SK-N-SH (cell line): ENCODE results near the gene CHD1. TPM values are rescaled to one million over a fixed set of nuclear protein-coding genes. Genes with fewer than 3 reads are reported as not detected.
A peak's percentile ranks its signal among the peaks of the same experiment; 100 is the strongest.

ENCODE experiments used
- CTCF ChIA-PET: fragments of 300-600, 350-600 bp; formaldehyde crosslinking; extraction: SDS; loops from one replicate; lab custom pipeline; 2021; lab: Yijun Ruan, JAX
- POLR2A ChIA-PET: fragments of 350-600 bp; sonication (Branson Sonifier 250); formaldehyde crosslinking; extraction: SDS; loops from one replicate; lab custom pipeline; 2020; ENCODE audit warnings: antibody characterized with exemption, inconsistent platforms; lab: Yijun Ruan, JAX
- DNase-seq: peaks from one replicate; pipeline ENCODE4 v3.0.0; 2012
- H2AFZ ChIP-seq: fragments of 200-600 bp; sonication (generic); 2 replicates; pipeline ENCODE4 v1.8.1; 2016; ENCODE audit warnings: antibody characterized with exemption, mild to moderate bottlenecking, low read depth
- H3F3A ChIP-seq: fragments of 200-600 bp; sonication (generic); replicated peaks from 2 replicates; pipeline ENCODE3; 2016; ENCODE audit warnings: antibody characterized with exemption, mild to moderate bottlenecking; ENCODE audit not compliant: insufficient read depth
- H3K27ac ChIP-seq, 2 experiments: fragments of 200-500 bp in 1 of 2; fragments of 200-600 bp in 1 of 2; sonication (Bioruptor generic) in 1 of 2; sonication (generic), shearing (Covaris generic) in 1 of 2; 2 replicates each; pipeline versions ENCODE4 v1.5.1 to v1.6.1; 2014 to 2016; ENCODE audit warnings: low read depth in 2 of 2, inconsistent platforms in 1 of 2, low read length in 1 of 2, mild to moderate bottlenecking in 1 of 2, mixed read lengths in 1 of 2
- H3K27me3 ChIP-seq: fragments of 200-600 bp; sonication (generic), shearing (Covaris generic); 2 replicates; pipeline ENCODE4 v1.6.1; 2016; ENCODE audit warnings: mixed run types; ENCODE audit not compliant: insufficient read depth
- H3K36me3 ChIP-seq, 2 experiments: fragments of 200-500 bp in 1 of 2; fragments of 200-600 bp in 1 of 2; sonication (Bioruptor generic) in 1 of 2; sonication (generic) in 1 of 2; replicated peaks in 1 of 2; 2 replicates each; pipeline versions ENCODE3 to v1.5.1; 2014 to 2016; ENCODE audit warnings: low read length in 1 of 2, mild to moderate bottlenecking in 1 of 2; ENCODE audit not compliant: insufficient read depth in 2 of 2, control insufficient read depth in 1 of 2
- H3K4me1 ChIP-seq, 2 experiments: fragments of 200-500 bp in 1 of 2; fragments of 200-600 bp in 1 of 2; sonication (Bioruptor generic) in 1 of 2; sonication (generic), shearing (Covaris generic) in 1 of 2; 2 replicates each; pipeline versions ENCODE4 v1.5.1 to v1.6.1; 2014 to 2016; ENCODE audit warnings: low read depth in 1 of 2, low read length in 1 of 2, mixed run types in 1 of 2; ENCODE audit not compliant: insufficient read depth in 2 of 2, control insufficient read depth in 1 of 2
- H3K4me2 ChIP-seq: fragments of 200-600 bp; sonication (generic), shearing (Covaris generic); 2 replicates; pipeline ENCODE4 v1.6.1; 2017; ENCODE audit warnings: mixed run types
- H3K4me3 ChIP-seq, 2 experiments: fragments of 200-500 bp in 1 of 2; fragments of 200-600 bp in 1 of 2; sonication (Bioruptor generic) in 1 of 2; sonication (generic), shearing (Covaris generic) in 1 of 2; 2 replicates each; pipeline versions ENCODE4 v1.5.1 to v1.8.1; 2014 to 2016; ENCODE audit warnings: low read depth in 2 of 2, inconsistent platforms in 1 of 2, low read length in 1 of 2, mild to moderate bottlenecking in 1 of 2, mixed read lengths in 1 of 2, moderate library complexity in 1 of 2
- H3K79me2 ChIP-seq: fragments of 200-600 bp; sonication (generic); 2 replicates; pipeline ENCODE4 v1.8.1; 2017; ENCODE audit warnings: mild to moderate bottlenecking; ENCODE audit not compliant: insufficient read depth
- H3K9ac ChIP-seq: fragments of 200-600 bp; sonication (generic); 2 replicates; pipeline ENCODE4 v1.6.1; 2017; ENCODE audit warnings: mixed run types
- H3K9me2 ChIP-seq: fragments of 200-600 bp; sonication (generic); 2 replicates; pipeline ENCODE4 v1.6.1; 2017; ENCODE audit warnings: mixed run types
- H3K9me3 ChIP-seq: fragments of 200-600 bp; sonication (generic); 2 replicates; pipeline ENCODE4 v1.6.1; 2017; ENCODE audit warnings: mixed run types, mild to moderate bottlenecking, moderate library complexity
- H4K20me1 ChIP-seq: fragments of 200-600 bp; sonication (generic); 2 replicates; pipeline ENCODE4 v1.6.1; 2017; ENCODE audit warnings: mild to moderate bottlenecking, mixed run types; ENCODE audit not compliant: insufficient read depth
- CHD2 ChIP-seq: fragments of 150-350 bp; IDR thresholded peaks from 2 replicates; pipeline ENCODE4 v1.6.1; 2018; ENCODE audit warnings: low read length; ENCODE audit not compliant: partially characterized antibody
- EP300 ChIP-seq, 2 experiments: IDR thresholded peaks; 2 replicates each; pipeline versions ENCODE4 v1.4.0 to v1.6.1; 2012; ENCODE audit warnings: borderline replicate concordance in 1 of 2, low read depth in 1 of 2, low read length in 1 of 2
- FOSL2 ChIP-seq: IDR thresholded peaks from 2 replicates; pipeline ENCODE4 v1.4.0; 2012; ENCODE audit warnings: low read depth, mild to moderate bottlenecking, moderate library complexity, borderline replicate concordance
- FOXM1 ChIP-seq: IDR thresholded peaks from 2 replicates; pipeline ENCODE4 v1.4.0; 2012; ENCODE audit warnings: low read depth, mild to moderate bottlenecking
- GABPA ChIP-seq: IDR thresholded peaks from 2 replicates; pipeline ENCODE4 v1.4.0; 2012; ENCODE audit warnings: low read depth, mild to moderate bottlenecking
- JUND ChIP-seq: IDR thresholded peaks from 2 replicates; pipeline ENCODE4 v1.4.0; 2012
- MEF2A ChIP-seq: IDR thresholded peaks from 2 replicates; pipeline ENCODE4 v1.4.0; 2012; ENCODE audit warnings: low read depth, borderline replicate concordance
- MXI1 ChIP-seq: IDR thresholded peaks from 2 replicates; pipeline ENCODE4 v1.6.1; 2012; ENCODE audit warnings: mild to moderate bottlenecking, low read depth, low read length, improper control_type of control experiment
- PBX3 ChIP-seq: IDR thresholded peaks from 2 replicates; pipeline ENCODE4; 2012
- RFX5 ChIP-seq: IDR thresholded peaks from 2 replicates; pipeline ENCODE4 v1.6.1; 2012; ENCODE audit warnings: mild to moderate bottlenecking, improper control_type of control experiment, low read length
- RXRA ChIP-seq: IDR thresholded peaks from 2 replicates; pipeline ENCODE4 v1.4.0; 2012; ENCODE audit warnings: low read depth, mild to moderate bottlenecking, borderline replicate concordance
- SIN3A ChIP-seq: IDR thresholded peaks from 2 replicates; pipeline ENCODE4 v1.6.1; 2012; ENCODE audit warnings: low read depth, mild to moderate bottlenecking, low read length, moderate library complexity, borderline replicate concordance
- TAF1 ChIP-seq: IDR thresholded peaks from 2 replicates; pipeline ENCODE4 v1.6.1; 2012; ENCODE audit warnings: low read depth, mild to moderate bottlenecking, low read length, moderate library complexity, borderline replicate concordance
- USF2 ChIP-seq: fragments of 150-350 bp; IDR thresholded peaks from 2 replicates; pipeline ENCODE4 v1.6.1; 2017; ENCODE audit warnings: antibody characterized with exemption, low read length, low read depth, borderline replicate concordance
- WGBS: methylation state at CpG from one replicate; pipeline ENCODE4 v1.1.6; 2017; ENCODE audit warnings: low lambda C conversion rate; 5-methylcytosine and 5-hydroxymethylcytosine counted together
- polyA plus RNA-seq, 3 experiments: library from polyadenylated mRNA; depleted of rRNA; stranded (reverse); fragments of >200 nt; gene quantifications; 2 replicates each; pipeline ENCODE4 v1.2.3, GENCODE V29; 2012
- TF ChIP-seq, protein P1 (sequence below): IDR thresholded peaks from 2 replicates; pipeline ENCODE4 v1.4.0; 2012; ENCODE audit warnings: low read depth, borderline replicate concordance

Gene CHD1
- polyA plus RNA-seq, 1 of the 3 experiments (the other 2 are of a cell fraction): 12.4 TPM

- Histone ChIP-seq H3K9me2 (no peaks in the 10 kb centered on the region), H3K36me3 (peaks cover 36 to 39% of the 10 kb centered on the region in 2 experiments), H2AFZ (peak overlapping the region; percentile 7; the same call in 1 of the 2 replicates), H3K9me3 (no peaks in the 10 kb centered on the region), H3K4me2 (peak overlapping the region; percentile 92), H3F3A (peaks cover 18% of the 10 kb centered on the region), H4K20me1 (peaks cover 30% of the 10 kb centered on the region; the same call in 1 of the 2 replicates), H3K4me1 (peaks cover 7 to 12% of the 10 kb centered on the region in 2 experiments; a peak in 2 of 4 replicates), H3K27me3 (no peaks in the 10 kb centered on the region), H3K4me3 (peak overlapping the region; percentile 96 to 98), H3K27ac (peak overlapping the region; percentile 93 to 100), H3K9ac (peak overlapping the region; percentile 99), H3K79me2 (peaks cover 83% of the 10 kb centered on the region)
- CTCF ChIA-PET: interaction anchor here (0.9 to 2.3 kb wide), 3 partner anchors 11 to 133 kb away, joined by 3 to 4 read pairs (median 3); no protein-coding TSS in a partner anchor
- TF ChIP-seq PBX3 (no peak), FOSL2 (no peak), EP300 (IDR thresholded peaks at IDR 0.05; ENCODE audit: borderline replicate concordance in 1 of 2, low read depth in 1 of 2, low read length in 1 of 2) (no peak), MXI1 (peak; percentile 39; the same call in 1 of the 2 replicates), JUND (no peak), RXRA (no peak), USF2 (no peak), SIN3A (0 out of 2 replicates have a peak, but pooled peaks have one; percentile 55), FOXM1 (no peak), MEF2A (no peak), GABPA (peak; percentile 75), CHD2 (no peak), TAF1 (peak; percentile 57; the same call in 1 of the 2 replicates)
- TF ChIP-seq, protein P1, sequence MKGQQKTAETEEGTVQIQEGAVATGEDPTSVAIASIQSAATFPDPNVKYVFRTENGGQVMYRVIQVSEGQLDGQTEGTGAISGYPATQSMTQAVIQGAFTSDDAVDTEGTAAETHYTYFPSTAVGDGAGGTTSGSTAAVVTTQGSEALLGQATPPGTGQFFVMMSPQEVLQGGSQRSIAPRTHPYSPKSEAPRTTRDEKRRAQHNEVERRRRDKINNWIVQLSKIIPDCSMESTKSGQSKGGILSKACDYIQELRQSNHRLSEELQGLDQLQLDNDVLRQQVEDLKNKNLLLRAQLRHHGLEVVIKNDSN: no peak
- WGBS: under 1% methylated on average over 14 of the region's 14 CpGs
- POLR2A ChIA-PET: interaction anchor here (1.1 kb wide), 1 partner anchor 10 kb away, joined by 3 read pairs; no protein-coding TSS in a partner anchor
- DNase-seq: peak; percentile 30
Observed at GRCh38 chr5:98927242-98927988, 1.4 kb downstream of the CHD1 start.

- H3K36me3 ChIP-seq: peaks cover 45 to 70% of the 10 kb centered on the region in 2 experiments
- H4K20me1 ChIP-seq: peaks cover 22% of the 10 kb centered on the region
- DNase-seq: no peak
- no peaks in the 10 kb centered on the region for H3K9me2 ChIP-seq
- H3K27me3 ChIP-seq: no peaks in the 10 kb centered on the region
- no peak for TF ChIP-seq RFX5
- no peaks in the 10 kb centered on the region for H3K9me3 ChIP-seq
- no peak overlapping the region for H3K4me2 ChIP-seq
- ChIA-PET POLR2A (no interaction called here), CTCF (interaction anchor here (0.6 to 1.0 kb wide), 2 partner anchors 18 to 109 kb away, joined by 3 read pairs; no protein-coding TSS in a partner anchor)
- 96% methylated on average over 3 of the region's 3 CpGs for WGBS
- H3K79me2 ChIP-seq: peaks cover 88% of the 10 kb centered on the region
- peaks cover 2 to 6% of the 10 kb centered on the region in 2 experiments; a peak in 1 of 4 replicates for H3K4me1 ChIP-seq
- no peak overlapping the region for H2AFZ ChIP-seq
- no peak overlapping the region for H3K9ac ChIP-seq
- H3F3A ChIP-seq: peaks cover 14% of the 10 kb centered on the region
- no peak overlapping the region for H3K4me3 ChIP-seq
- no peak overlapping the region for H3K27ac ChIP-seq
Observed at GRCh38 chr5:98923966-98924365, 4.8 kb downstream of the CHD1 start.
